ENCODE measurements around the gene ZNF519.

The ZNF519 gene

GRCh38 chr18:14053661-14054060, 78.6 kb downstream of the ZNF519 start:
- DNase-seq (ENCODE audit: low read depth) = no peak
- TF ChIP-seq, protein P1, sequence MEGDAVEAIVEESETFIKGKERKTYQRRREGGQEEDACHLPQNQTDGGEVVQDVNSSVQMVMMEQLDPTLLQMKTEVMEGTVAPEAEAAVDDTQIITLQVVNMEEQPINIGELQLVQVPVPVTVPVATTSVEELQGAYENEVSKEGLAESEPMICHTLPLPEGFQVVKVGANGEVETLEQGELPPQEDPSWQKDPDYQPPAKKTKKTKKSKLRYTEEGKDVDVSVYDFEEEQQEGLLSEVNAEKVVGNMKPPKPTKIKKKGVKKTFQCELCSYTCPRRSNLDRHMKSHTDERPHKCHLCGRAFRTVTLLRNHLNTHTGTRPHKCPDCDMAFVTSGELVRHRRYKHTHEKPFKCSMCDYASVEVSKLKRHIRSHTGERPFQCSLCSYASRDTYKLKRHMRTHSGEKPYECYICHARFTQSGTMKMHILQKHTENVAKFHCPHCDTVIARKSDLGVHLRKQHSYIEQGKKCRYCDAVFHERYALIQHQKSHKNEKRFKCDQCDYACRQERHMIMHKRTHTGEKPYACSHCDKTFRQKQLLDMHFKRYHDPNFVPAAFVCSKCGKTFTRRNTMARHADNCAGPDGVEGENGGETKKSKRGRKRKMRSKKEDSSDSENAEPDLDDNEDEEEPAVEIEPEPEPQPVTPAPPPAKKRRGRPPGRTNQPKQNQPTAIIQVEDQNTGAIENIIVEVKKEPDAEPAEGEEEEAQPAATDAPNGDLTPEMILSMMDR (IDR thresholded peaks at IDR 0.05; ENCODE audit: low read length, missing control alignments) = no peak
- H3K4me3 ChIP-seq (replicated peaks; ENCODE audit: low read depth, low read length) = no peak overlapping the region

All from fibroblast of pulmonary artery (primary cell).